Mononuclear cell (primary cell): ENCODE results near the gene MYCL. TPM values are rescaled to one million over a fixed set of nuclear protein-coding genes. Genes with fewer than 3 reads are reported as not detected.
"Not testable (repeated sequence)": the region's sequence is repeated elsewhere in the genome, so short reads cannot be mapped to it uniquely, and the experiment has no call there.

Experiments
- H3K27me3 ChIP-seq: 2 replicates; pipeline ENCODE4 v1.6.0; 2011; ENCODE audit warnings: low read length, control low read depth; ENCODE audit not compliant: insufficient read depth
- H3K4me1 ChIP-seq: 2 replicates; pipeline ENCODE4 v1.5.1; 2011; ENCODE audit warnings: mild to moderate bottlenecking, low read length, control low read depth; ENCODE audit not compliant: insufficient read depth
- H3K4me3 ChIP-seq: 2 replicates; pipeline ENCODE4 v1.5.1; 2011; ENCODE audit warnings: mild to moderate bottlenecking, low read length, moderate library complexity
- H3K9me3 ChIP-seq: 2 replicates; pipeline ENCODE4 v1.5.1; 2011; ENCODE audit warnings: low read depth, mild to moderate bottlenecking, control low read depth, low read length
- total RNA-seq: library from RNA; depleted of rRNA; stranded (reverse); fragments of >200 nt; gene quantifications from one replicate; pipeline ENCODE4 v1.2.3, GENCODE V29; 2012

MYCL gene
- total RNA-seq, 1 donor: 5.0 TPM

- Histone ChIP-seq H3K27me3 (no peaks in the 10 kb centered on the region), H3K4me1 (peaks cover 31% of the 10 kb centered on the region), H3K4me3 (no peak overlapping the region), H3K9me3 (no peaks in the 10 kb centered on the region)
Measured at GRCh38 chr1:39882152-39882551, 19.6 kb downstream of the MYCL start.

- H3K9me3 ChIP-seq: no peaks in the 10 kb centered on the region
- no peak overlapping the region for H3K4me3 ChIP-seq
- peaks cover 53% of the 10 kb centered on the region for H3K4me1 ChIP-seq
- no peaks in the 10 kb centered on the region for H3K27me3 ChIP-seq
Measured at GRCh38 chr1:39877980-39878956, 23.4 kb downstream of the MYCL start.

DNA sequence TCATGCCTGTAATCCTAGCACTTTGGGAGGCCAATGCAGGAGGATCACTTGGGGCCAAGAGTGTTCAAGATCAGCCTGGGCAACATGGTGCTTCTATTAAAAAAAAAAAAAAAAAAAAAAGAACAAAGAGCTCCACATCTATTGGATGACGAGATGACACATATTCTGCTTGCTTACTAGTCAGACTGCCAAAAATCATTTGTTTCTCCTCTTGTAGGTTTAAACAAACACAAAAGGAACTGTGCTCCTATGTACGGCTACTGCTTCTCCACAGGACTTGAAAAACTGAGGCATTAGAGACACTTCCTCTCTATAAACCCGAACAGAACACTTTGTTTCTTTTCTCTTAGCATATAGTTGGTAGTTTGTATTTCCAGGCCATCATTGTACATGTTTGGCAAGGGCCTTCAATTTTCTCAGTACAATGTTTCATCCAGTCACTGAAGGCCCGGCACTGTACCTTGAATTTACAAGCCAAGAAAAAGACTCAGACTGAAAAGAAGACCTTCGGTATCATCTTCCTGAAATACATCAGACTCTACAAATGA is 24.4 kb downstream of the MYCL start:
- no peaks in the 10 kb centered on the region for H3K9me3 ChIP-seq
- H3K4me1 ChIP-seq: peaks cover 47% of the 10 kb centered on the region
- H3K4me3 ChIP-seq: no peak overlapping the region
- no peaks in the 10 kb centered on the region for H3K27me3 ChIP-seq

DNA sequence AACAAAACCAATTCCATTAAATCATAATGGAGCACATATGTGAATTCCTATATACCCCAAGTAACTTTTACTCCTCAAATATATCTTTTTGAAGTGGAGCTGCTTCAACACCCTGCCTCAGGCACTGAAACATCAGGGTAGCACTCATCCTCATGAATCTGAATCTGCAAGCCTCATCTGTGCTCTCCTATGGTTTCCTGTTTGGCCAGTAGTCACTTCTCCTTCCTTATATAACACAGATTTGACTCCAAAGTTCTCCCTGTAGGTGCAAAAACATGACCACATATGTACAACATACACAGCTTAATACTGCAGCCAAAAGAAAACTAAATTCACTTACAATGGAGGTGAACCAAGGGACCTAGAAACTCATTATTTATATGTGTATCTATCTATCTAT is 25.6 kb downstream of the MYCL start:
- Histone ChIP-seq H3K4me1 (peaks cover 44% of the 10 kb centered on the region), H3K4me3 (no peak overlapping the region), H3K27me3 (no peaks in the 10 kb centered on the region), H3K9me3 (no peaks in the 10 kb centered on the region)

GRCh38 chr1:39872698-39873097 is 29.0 kb downstream of the MYCL start:
- H3K4me1 ChIP-seq: peaks cover 36% of the 10 kb centered on the region
- no peaks in the 10 kb centered on the region for H3K27me3 ChIP-seq
- no peak overlapping the region for H3K4me3 ChIP-seq
- H3K9me3 ChIP-seq: no peaks in the 10 kb centered on the region

- Histone ChIP-seq H3K9me3 (no peaks in the 10 kb centered on the region), H3K27me3 (no peaks in the 10 kb centered on the region), H3K4me3 (no peak overlapping the region), H3K4me1 (peaks cover 27% of the 10 kb centered on the region)
Measured at GRCh38 chr1:39871796-39872195, 29.9 kb downstream of the MYCL start.

DNA sequence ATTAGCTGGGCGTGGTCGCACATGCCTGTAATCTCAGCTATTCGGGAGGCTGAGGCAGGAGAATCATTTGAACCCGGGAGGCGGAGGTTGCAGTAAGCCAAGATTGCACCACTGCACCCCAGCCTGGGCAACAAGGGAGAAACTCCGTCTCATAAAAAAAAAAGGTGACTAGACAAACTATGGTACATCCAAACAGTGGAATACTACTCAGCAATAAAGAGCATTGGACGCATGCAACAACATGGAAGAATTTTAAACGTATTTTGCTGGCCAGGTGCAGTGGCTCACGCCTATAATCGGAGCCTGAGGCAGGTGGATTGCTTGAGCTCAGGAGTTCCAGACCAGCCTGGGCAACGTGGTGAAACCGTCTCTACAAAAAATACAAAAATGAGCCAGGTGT is 30.7 kb downstream of the MYCL start:
- not testable (repeated sequence) for H3K27me3 ChIP-seq, H3K9me3 ChIP-seq, H3K4me3 ChIP-seq
- peaks cover 20% of the 10 kb centered on the region for H3K4me1 ChIP-seq

DNA sequence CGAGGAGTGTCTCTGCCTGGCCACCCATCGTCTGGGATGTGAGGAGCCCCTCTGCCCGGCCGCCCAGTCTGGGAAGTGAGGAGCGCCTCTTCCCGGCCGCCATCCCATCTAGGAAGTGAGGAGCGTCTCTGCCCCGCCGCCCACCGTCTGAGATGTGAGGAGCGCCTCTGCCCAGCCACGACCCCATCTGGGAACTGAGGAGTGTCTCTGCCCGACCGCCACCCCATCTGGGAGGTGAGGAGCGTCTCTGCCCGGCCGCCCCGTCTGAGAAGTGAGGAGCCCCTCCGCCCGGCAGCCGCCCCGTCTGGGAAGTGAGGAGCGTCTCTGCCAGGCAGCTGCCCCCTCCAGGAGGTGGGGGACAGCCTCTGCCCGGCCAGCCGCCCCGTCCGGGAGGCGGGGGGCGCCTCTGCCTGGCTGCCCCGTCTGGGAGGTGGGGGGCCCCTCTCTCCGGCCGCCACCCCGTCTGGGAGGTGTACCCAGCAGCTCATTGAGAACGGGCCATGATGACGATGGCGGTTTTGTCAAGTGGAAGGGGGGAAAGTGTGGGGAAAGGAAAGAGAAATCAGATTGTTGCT is 32.1 kb downstream of the MYCL start:
- H3K27me3 ChIP-seq, H3K4me3 ChIP-seq, H3K9me3 ChIP-seq, H3K4me1 ChIP-seq: not testable (repeated sequence)

DNA sequence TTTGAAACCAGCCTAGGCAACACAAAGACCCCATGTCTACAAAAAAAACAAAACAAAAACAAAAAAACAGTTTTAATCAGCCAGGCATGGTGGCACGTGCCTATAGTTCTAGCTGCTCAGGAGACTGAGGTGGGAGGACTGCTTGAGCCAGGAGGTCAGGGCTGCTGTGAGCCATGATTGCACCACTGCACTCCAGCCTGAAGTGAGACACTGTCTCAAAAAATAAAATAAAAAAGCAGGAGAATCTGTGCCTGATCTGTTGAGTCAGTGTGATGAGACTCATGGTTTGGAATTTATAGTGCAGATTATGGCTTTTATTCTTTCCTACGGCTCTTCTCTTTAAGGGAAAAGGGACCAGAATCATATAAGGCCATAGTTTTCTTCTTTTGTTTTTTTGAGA is 35.0 kb downstream of the MYCL start:
- peaks cover 7% of the 10 kb centered on the region for H3K4me1 ChIP-seq
- H3K9me3 ChIP-seq: no peaks in the 10 kb centered on the region
- no peaks in the 10 kb centered on the region for H3K27me3 ChIP-seq
- no peak overlapping the region for H3K4me3 ChIP-seq

DNA sequence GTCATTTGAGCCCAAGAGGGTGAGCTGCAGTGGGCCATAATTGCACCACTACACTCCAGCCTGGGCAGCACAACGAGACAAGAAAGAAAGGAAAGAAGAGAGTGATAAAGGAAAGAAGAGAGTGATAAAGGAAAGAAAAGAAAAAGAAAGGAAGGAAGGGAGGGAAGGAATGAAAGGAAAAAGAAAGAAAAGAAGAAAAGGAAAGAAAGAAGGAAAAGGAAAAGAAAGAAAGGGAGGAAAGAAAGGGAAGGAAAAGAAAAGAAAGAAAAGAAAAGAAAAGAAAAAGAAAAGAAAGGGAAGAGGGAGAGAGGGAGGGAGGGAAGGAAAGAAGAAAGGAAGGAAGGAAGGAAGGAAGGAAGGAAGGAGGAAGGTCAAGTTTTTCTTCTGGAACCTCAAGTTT is 36.0 kb downstream of the MYCL start:
- Histone ChIP-seq H3K9me3 (no peaks in the 10 kb centered on the region), H3K27me3 (no peaks in the 10 kb centered on the region), H3K4me1 (peaks cover 6% of the 10 kb centered on the region), H3K4me3 (no peak overlapping the region)

DNA sequence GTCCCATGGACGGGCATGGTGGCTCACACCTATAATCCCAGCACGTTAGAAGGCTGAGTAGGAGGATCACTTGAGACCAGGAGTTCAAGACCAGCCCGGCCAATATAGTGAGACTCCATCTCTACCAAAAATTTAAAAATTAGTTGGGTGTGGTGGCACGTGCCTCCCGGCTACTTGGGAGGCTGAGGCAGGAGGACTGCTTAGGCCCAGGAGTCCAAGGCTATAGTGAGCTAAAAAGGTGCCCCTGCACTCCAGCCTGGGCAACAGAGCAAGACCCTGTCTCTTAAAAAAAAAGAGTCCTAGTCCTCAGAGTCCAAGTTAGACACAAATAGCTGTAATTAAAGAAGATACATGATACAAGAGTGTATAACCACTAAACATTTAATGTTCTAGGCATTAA is 38.5 kb downstream of the MYCL start:
- Histone ChIP-seq H3K4me1 (peaks cover 6% of the 10 kb centered on the region), H3K9me3 (no peaks in the 10 kb centered on the region), H3K27me3 (no peaks in the 10 kb centered on the region), H3K4me3 (no peak overlapping the region)

DNA sequence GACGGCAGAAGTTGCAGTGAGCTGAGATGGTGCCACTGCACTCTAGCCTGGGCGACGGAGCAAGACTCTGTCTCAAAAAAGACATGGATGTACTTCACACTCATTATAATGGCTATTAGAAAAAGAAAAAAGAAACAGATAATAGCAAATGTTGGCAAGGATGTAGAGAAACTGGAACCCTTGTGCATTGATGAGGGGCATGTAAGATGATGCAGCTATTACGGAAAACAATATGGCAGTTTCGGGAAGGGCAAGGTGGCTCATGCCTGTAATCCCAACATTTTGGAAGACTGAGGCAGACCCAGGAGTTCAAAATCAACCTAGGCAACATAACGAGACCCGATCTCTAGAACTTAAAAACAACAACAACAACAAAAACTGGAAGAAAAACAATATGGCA is 40.7 kb downstream of the MYCL start:
- Histone ChIP-seq H3K4me1 (peaks cover 6% of the 10 kb centered on the region), H3K4me3 (no peak overlapping the region), H3K27me3 (no peaks in the 10 kb centered on the region), H3K9me3 (no peaks in the 10 kb centered on the region)

- Histone ChIP-seq H3K9me3 (no peaks in the 10 kb centered on the region), H3K27me3 (no peaks in the 10 kb centered on the region), H3K4me1 (peaks cover 6% of the 10 kb centered on the region), H3K4me3 (no peak overlapping the region)
Measured at GRCh38 chr1:39859859-39860812, 41.6 kb downstream of the MYCL start.

DNA sequence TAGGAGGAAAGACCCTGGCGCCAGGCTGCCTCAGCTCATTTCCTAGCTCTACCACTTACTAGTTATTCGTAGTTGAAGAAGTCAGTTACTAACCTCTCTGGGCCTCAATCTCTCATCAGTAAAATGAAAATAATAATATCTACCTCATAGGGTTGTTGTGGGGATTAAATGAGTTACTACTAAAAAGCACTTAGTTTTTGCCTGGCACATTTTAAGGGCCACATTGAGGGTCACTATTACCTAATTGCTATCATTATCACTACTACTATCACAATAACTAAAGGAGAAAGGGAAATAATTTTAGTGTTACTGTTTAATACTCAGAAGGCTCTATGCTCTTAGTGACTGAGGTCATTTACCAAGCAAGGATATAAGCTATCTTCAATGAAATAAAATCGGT is 43.4 kb downstream of the MYCL start:
- Histone ChIP-seq H3K4me1 (no peaks in the 10 kb centered on the region), H3K9me3 (no peaks in the 10 kb centered on the region), H3K4me3 (no peak overlapping the region), H3K27me3 (no peaks in the 10 kb centered on the region)
